Thyroid gland (tissue), 4 donors: ENCODE results near the gene PARM1. TPM values are rescaled to one million over a fixed set of nuclear protein-coding genes. Genes with fewer than 3 reads are reported as not detected.
A peak's percentile ranks its signal among the peaks of the same experiment; 100 is the strongest.

Experiments
- DNase-seq, 2 donors: peaks; one replicate each; pipeline ENCODE4 v3.0.0-alpha.2; 2019
- H3K27ac ChIP-seq, 3 donors: fragments of 200-600 bp; sonication (generic); 1 replicate in 2 of 3; 2 replicates in 1 of 3; pipeline ENCODE4 v1.5.1; 2016 to 2019; ENCODE audit warnings: mild to moderate bottlenecking in 1 of 3, moderate library complexity in 1 of 3
- H3K27me3 ChIP-seq: fragments of 200-600 bp; sonication (generic); one replicate; pipeline ENCODE4 v1.5.1; 2019
- H3K36me3 ChIP-seq, 2 donors: fragments of 200-600 bp; sonication (generic); one replicate each; pipeline ENCODE4 v1.5.1; 2016 to 2019
- H3K4me1 ChIP-seq, 2 donors: fragments of 200-600 bp; sonication (generic); one replicate each; pipeline ENCODE4 v1.5.1; 2017 to 2019
- H3K4me3 ChIP-seq, 3 donors: fragments of 200-600 bp; sonication (generic); replicated peaks in 1 of 3; 1 replicate in 2 of 3; 2 replicates in 1 of 3; pipeline ENCODE4 v1.5.1; 2016; ENCODE audit warnings: mild to moderate bottlenecking in 1 of 3
- H3K9me3 ChIP-seq: fragments of 200-600 bp; sonication (generic); one replicate; pipeline ENCODE4 v1.5.1; 2017
- CTCF ChIP-seq, 6 experiments: fragments of 200-600 bp in 3 of 6; fragments of 450-650 bp in 3 of 6; sonication (generic) in 3 of 6; IDR thresholded peaks; one replicate each; pipeline ENCODE4 v1.5.1; 2016 to 2019; ENCODE audit warnings: antibody characterized with exemption in 6 of 6, mild to moderate bottlenecking in 2 of 6, inconsistent platforms in 1 of 6, moderate library complexity in 1 of 6
- POLR2A ChIP-seq, 2 donors: fragments of 450-650 bp; IDR thresholded peaks; one replicate each; pipeline ENCODE4 v1.6.1; 2017; ENCODE audit warnings: antibody characterized with exemption in 2 of 2, mild to moderate bottlenecking in 2 of 2, moderate library complexity in 1 of 2
- WGBS, 2 donors: methylation state at CpG; one replicate each; pipeline ENCODE4 v1.1.5; 2017; 5-methylcytosine and 5-hydroxymethylcytosine counted together
- intact Hi-C: fragments of 100-400 bp; cut with DNase I; formaldehyde crosslinking; loops from one replicate; pipeline ENCODE4 v1.15.1; 2023
- total RNA-seq, 4 donors: library from RNA; depleted of rRNA; stranded (reverse); fragments of >200 nt; gene quantifications; one replicate each; pipeline ENCODE4 v1.2.3, GENCODE V29; 2016

Gene PARM1
- total RNA-seq, 4 donors from 2014 or later, result 319 to 575 (median 470) TPM

GRCh38 chr4:74953647-74954046 is 20.7 kb downstream of the PARM1 start:
- Histone ChIP-seq H3K9me3 (no peaks in the 10 kb centered on the region), H3K4me3 (no peak overlapping the region), H3K27ac (no peak overlapping the region), H3K4me1 (no peaks in the 10 kb centered on the region), H3K36me3 (no peaks in the 10 kb centered on the region), H3K27me3 (no peaks in the 10 kb centered on the region)
- no peak for DNase-seq
- no peak for TF ChIP-seq CTCF (IDR thresholded peaks at IDR 0.05)
- no peak for TF ChIP-seq POLR2A (IDR thresholded peaks at IDR 0.05)
- intact Hi-C loops, result no loop called here
- 89 to 93% methylated on average over 4 of the region's 4 CpGs for WGBS, 2 donors

GRCh38 chr4:74958881-74959280 is 26.0 kb downstream of the PARM1 start:
- WGBS, 2 donors, result 89 to 90% methylated on average over 2 of the region's 2 CpGs
- H3K36me3 ChIP-seq, result no peaks in the 10 kb centered on the region
- intact Hi-C loops, result no loop called here
- no peak overlapping the region for H3K27ac ChIP-seq
- H3K4me3 ChIP-seq, result no peak overlapping the region
- H3K9me3 ChIP-seq, result no peaks in the 10 kb centered on the region
- peaks cover 0 to 5% of the 10 kb centered on the region in 2 donors for H3K4me1 ChIP-seq
- TF ChIP-seq POLR2A (IDR thresholded peaks at IDR 0.05), result no peak
- no peak for TF ChIP-seq CTCF (IDR thresholded peaks at IDR 0.05)
- H3K27me3 ChIP-seq, result no peaks in the 10 kb centered on the region
- no peak for DNase-seq

- H3K36me3 ChIP-seq, result no peaks in the 10 kb centered on the region
- H3K9me3 ChIP-seq, result no peaks in the 10 kb centered on the region
- intact Hi-C loops, result no loop called here
- peaks cover 14 to 25% of the 10 kb centered on the region in 2 donors for H3K4me1 ChIP-seq
- H3K27me3 ChIP-seq, result no peaks in the 10 kb centered on the region
- WGBS, 2 donors, result 93 to 95% methylated on average over 2 of the region's 2 CpGs
- TF ChIP-seq CTCF (IDR thresholded peaks at IDR 0.05) (no peak), POLR2A (IDR thresholded peaks at IDR 0.05) (no peak)
- no peak for DNase-seq
- no peak overlapping the region for H3K4me3 ChIP-seq
- H3K27ac ChIP-seq, result no peak overlapping the region
Observed at GRCh38 chr4:74961230-74961629, 28.3 kb downstream of the PARM1 start.

GRCh38 chr4:74962584-74962983 is 29.7 kb downstream of the PARM1 start:
- Histone ChIP-seq H3K36me3 (no peaks in the 10 kb centered on the region), H3K27ac (peak overlapping the region in 1 of 3 donors; percentile 6), H3K4me1 (peaks cover 25 to 33% of the 10 kb centered on the region in 2 donors), H3K4me3 (no peak overlapping the region), H3K9me3 (no peaks in the 10 kb centered on the region), H3K27me3 (no peaks in the 10 kb centered on the region)
- intact Hi-C loops, result no loop called here
- DNase-seq, result no peak
- TF ChIP-seq POLR2A (IDR thresholded peaks at IDR 0.05) (no peak), CTCF (IDR thresholded peaks at IDR 0.05) (no peak)

- Histone ChIP-seq H3K27me3 (no peaks in the 10 kb centered on the region), H3K9me3 (no peaks in the 10 kb centered on the region), H3K36me3 (no peaks in the 10 kb centered on the region), H3K4me1 (peaks cover 42 to 50% of the 10 kb centered on the region in 2 donors), H3K27ac (peak overlapping the region; percentile 83 to 95 (median 86)), H3K4me3 (no peak overlapping the region)
- TF ChIP-seq POLR2A (IDR thresholded peaks at IDR 0.05), result no peak
- no peak for TF ChIP-seq CTCF (IDR thresholded peaks at IDR 0.05)
- intact Hi-C loops, result no loop called here
- 72% methylated on average over 2 of the region's 2 CpGs for WGBS, 2 donors
- no peak for DNase-seq
Observed at GRCh38 chr4:74964311-74964710, 31.4 kb downstream of the PARM1 start.
